IMR-90 (cell line): ENCODE measurements around the gene EIF5A. TPM values are rescaled to one million over a fixed set of nuclear protein-coding genes. Genes with fewer than 3 reads are reported as not detected.

Source experiments
- ATAC-seq: fragments of 200-7000 bp; cut with Tn5 transposase; 2 replicates; pipeline ENCODE4 v1.9.1; 2020; ENCODE audit warnings: low read depth, mild to moderate bottlenecking, moderate library complexity
- BruUV-seq: library from RNA; stranded (reverse); fragments of 400-500 nt; replicated peaks from 2 replicates; lab custom pipeline; 2021; lab: Mats Ljungman, UMichigan
- CTCF ChIA-PET: fragments of 300-600 bp; formaldehyde crosslinking; extraction: SDS; loops from one replicate; lab custom pipeline; 2021; ENCODE audit warnings: antibody characterized with exemption; lab: Yijun Ruan, JAX
- POLR2A ChIA-PET: fragments of 300-600 bp; sonication (Branson Sonifier 250); formaldehyde crosslinking; loops from one replicate; lab custom pipeline; 2022; ENCODE audit warnings: antibody characterized with exemption; ENCODE audit not compliant: unreplicated experiment; lab: Charles Lee
- DNase-seq: peaks from one replicate; pipeline ENCODE4 v3.0.0; 2013
- H2AFZ ChIP-seq: replicated peaks from 2 replicates; pipeline ENCODE3; 2013; ENCODE audit warnings: low read length, mild to moderate bottlenecking; ENCODE audit not compliant: poor library complexity
- H2AK5ac ChIP-seq: 2 replicates; pipeline ENCODE4 v1.6.1; 2013; ENCODE audit warnings: low read depth, low read length, inconsistent platforms
- H2AK9ac ChIP-seq: replicated peaks from 2 replicates; pipeline ENCODE3; 2013; ENCODE audit warnings: mild to moderate bottlenecking, low read depth, low read length, moderate library complexity; ENCODE audit not compliant: poor library complexity
- H2BK120ac ChIP-seq: 2 replicates; pipeline ENCODE4 v1.6.1; 2013; ENCODE audit warnings: low read depth, low read length, inconsistent platforms
- H2BK15ac ChIP-seq: 3 replicates; pipeline ENCODE4 v1.6.1; 2013; ENCODE audit warnings: low read depth, low read length, inconsistent platforms
- H2BK20ac ChIP-seq: 2 replicates; pipeline ENCODE4 v1.6.1; 2013; ENCODE audit warnings: low read depth, mild to moderate bottlenecking, inconsistent platforms, low read length, moderate library complexity
- H2BK5ac ChIP-seq: 2 replicates; pipeline ENCODE4 v1.6.1; 2013; ENCODE audit warnings: mild to moderate bottlenecking, low read depth, low read length, inconsistent platforms; ENCODE audit not compliant: poor library complexity, severe bottlenecking
- H3K14ac ChIP-seq: replicated peaks from 2 replicates; pipeline ENCODE4 v1.6.1; 2013; ENCODE audit warnings: low read depth, low read length, inconsistent platforms
- H3K18ac ChIP-seq: 2 replicates; pipeline ENCODE4 v1.6.1; 2013; ENCODE audit warnings: low read depth, low read length, control low read depth
- H3K23ac ChIP-seq: 2 replicates; pipeline ENCODE4 v1.6.1; 2013; ENCODE audit warnings: low read depth, low read length, inconsistent platforms
- H3K27ac ChIP-seq: 2 replicates; pipeline ENCODE4 v1.5.1; 2013; ENCODE audit warnings: mild to moderate bottlenecking, control low read depth, low read length; ENCODE audit not compliant: insufficient read depth
- H3K27me3 ChIP-seq: 2 replicates; pipeline ENCODE4 v1.6.1; 2013; ENCODE audit warnings: low read length; ENCODE audit not compliant: control insufficient read depth, insufficient read depth
- H3K36me3 ChIP-seq: 2 replicates; pipeline ENCODE4 v1.6.1; 2013; ENCODE audit warnings: low read length, mixed read lengths; ENCODE audit not compliant: control insufficient read depth, insufficient read depth
- H3K4ac ChIP-seq: 2 replicates; pipeline ENCODE4 v1.6.1; 2013; ENCODE audit warnings: low read depth, low read length, inconsistent platforms
- H3K4me1 ChIP-seq: 2 replicates; pipeline ENCODE4 v1.6.1; 2013; ENCODE audit warnings: low read length, mixed read lengths; ENCODE audit not compliant: control insufficient read depth, insufficient read depth
- H3K4me2 ChIP-seq: 2 replicates; pipeline ENCODE4 v1.6.1; 2013; ENCODE audit warnings: low read depth, mild to moderate bottlenecking, control low read depth, low read length, moderate library complexity
- H3K4me3 ChIP-seq: 2 replicates; pipeline ENCODE4 v1.5.1; 2013; ENCODE audit warnings: low read depth, mild to moderate bottlenecking, control low read depth, low read length, moderate library complexity; ENCODE audit not compliant: insufficient read depth
- H3K56ac ChIP-seq: 2 replicates; pipeline ENCODE4 v1.6.1; 2013; ENCODE audit warnings: low read length, inconsistent platforms; ENCODE audit not compliant: insufficient read depth; ENCODE audit errors: extremely low read depth
- H3K79me1 ChIP-seq, 2 experiments: 2 replicates each; pipeline ENCODE4 v1.6.1; 2013; ENCODE audit warnings: low read length in 2 of 2, inconsistent platforms in 1 of 2, low read depth in 1 of 2
- H3K9ac ChIP-seq: 2 replicates; pipeline ENCODE4 v1.6.1; 2013; ENCODE audit warnings: low read depth, low read length, control low read depth
- H3K9me1 ChIP-seq: 2 replicates; pipeline ENCODE4 v1.6.1; 2013; ENCODE audit warnings: low read length, inconsistent platforms; ENCODE audit not compliant: insufficient read depth
- H3K9me3 ChIP-seq: 2 replicates; pipeline ENCODE4 v1.6.1; 2013; ENCODE audit warnings: low read length; ENCODE audit not compliant: control insufficient read depth, insufficient read depth
- H4K20me1 ChIP-seq: 2 replicates; pipeline ENCODE4 v1.6.1; 2013; ENCODE audit warnings: low read length, inconsistent platforms; ENCODE audit not compliant: insufficient read depth
- H4K5ac ChIP-seq: 2 replicates; pipeline ENCODE4 v1.6.1; 2013; ENCODE audit warnings: mild to moderate bottlenecking, low read depth, low read length, control low read depth
- H4K8ac ChIP-seq, 2 experiments: 2 replicates each; pipeline ENCODE4 v1.6.1; 2013; ENCODE audit warnings: low read depth in 2 of 2, low read length in 2 of 2, control low read depth in 1 of 2, inconsistent platforms in 1 of 2
- H4K91ac ChIP-seq: 2 replicates; pipeline ENCODE4 v1.6.1; 2013; ENCODE audit warnings: low read depth, low read length, inconsistent platforms; ENCODE audit not compliant: insufficient read depth
- CTCF ChIP-seq: conservative IDR thresholded peaks from 2 replicates; pipeline ENCODE4 v1.5.1; 2012; ENCODE audit warnings: mild to moderate bottlenecking, low read depth, low read length, improper control_type of control experiment
- FOS ChIP-seq: fragments of 150-350 bp; IDR thresholded peaks from 2 replicates; pipeline ENCODE4 v1.6.1; 2016; ENCODE audit warnings: low read depth, low read length
- SMC3 ChIP-seq: fragments of 150-350 bp; IDR thresholded peaks from 2 replicates; pipeline ENCODE4 v1.6.1; 2016; ENCODE audit warnings: low read depth, mild to moderate bottlenecking, antibody characterized with exemption, low read length, moderate library complexity
- WGBS, 2 experiments: methylation state at CpG; one replicate each; pipeline versions ENCODE4 v1.1.5 to v1.1.7; 2013; ENCODE audit warnings: missing lambda C conversion rate in 2 of 2; ENCODE audit not compliant: insufficient read length in 1 of 2; ENCODE audit errors: extremely low coverage in 2 of 2; 5-methylcytosine and 5-hydroxymethylcytosine counted together
- dilution Hi-C: fragments of 300-500 bp; cut with HindIII; formaldehyde crosslinking; loops from one replicate; pipeline ENCODE4 v1.14.3; 2018; ENCODE audit warnings: low sequenced_read_pairs; ENCODE audit not compliant: unreplicated experiment
- in situ Hi-C: fragments of 300-500 bp; cut with MboI; formaldehyde crosslinking; loops from 3 replicates; pipeline ENCODE4 v1.14.3; 2019; ENCODE audit warnings: low sequenced_read_pairs, inconsistent platforms, mixed read lengths
- intact Hi-C: fragments of 100-400 bp; cut with micrococcal nuclease; formaldehyde crosslinking; loops from 2 replicates; pipeline ENCODE4 v1.10.0; 2022
- polyA plus RNA-seq, 3 experiments: library from polyadenylated mRNA; depleted of rRNA; stranded (reverse); fragments of >200 nt; gene quantifications; 2 replicates each; pipeline ENCODE4 v1.2.3, GENCODE V29; 2012; ENCODE audit warnings: low replicate concordance in 1 of 3
- total RNA-seq: library from RNA; depleted of rRNA; stranded (reverse); fragments of >200 nt; gene quantifications from 2 replicates; pipeline ENCODE4 v1.2.3, GENCODE V29; 2012

EIF5A gene
- total and polyA plus RNA-seq, 2 of the 4 experiments (the other 2 are of a cell fraction), result 782 to 883 TPM

DNA sequence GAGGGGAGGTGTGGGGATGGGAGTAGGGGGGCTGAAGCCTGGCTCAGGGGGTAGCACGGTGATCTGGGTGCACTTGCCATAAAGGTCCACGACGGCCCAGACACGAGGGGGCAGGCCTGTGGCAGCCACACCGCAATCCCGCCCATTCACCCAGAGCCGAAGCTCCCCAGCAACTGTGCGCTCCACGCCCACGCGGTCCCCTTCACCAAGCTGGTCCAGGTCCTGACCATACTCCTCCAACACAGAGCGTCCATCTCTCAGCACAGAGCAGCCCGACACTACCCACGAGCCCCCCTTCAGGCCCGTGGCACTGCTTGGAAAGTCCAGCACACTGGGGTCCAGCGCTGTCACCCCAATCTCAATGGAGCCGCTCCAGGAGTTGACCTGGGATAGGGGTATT is 20.1 kb downstream of the EIF5A start:
- peaks cover 6% of the 10 kb centered on the region; the same call in 1 of the 2 replicates for H3K9me1 ChIP-seq
- no peak overlapping the region for H3K56ac ChIP-seq
- H3K9ac ChIP-seq, result no peak overlapping the region
- TF ChIP-seq CTCF (no peak), SMC3 (no peak), FOS (no peak)
- H3K27me3 ChIP-seq, result no peaks in the 10 kb centered on the region
- H2BK20ac ChIP-seq, result no peak overlapping the region
- peaks cover 10 to 29% of the 10 kb centered on the region in 2 experiments; a peak in 3 of 4 replicates for H3K79me1 ChIP-seq
- ChIA-PET CTCF (no interaction called here), POLR2A (no interaction called here)
- H3K14ac ChIP-seq, result no peak overlapping the region
- no peak overlapping the region for H3K23ac ChIP-seq
- H2BK15ac ChIP-seq, result no peak overlapping the region
- in situ Hi-C loops, result no loop called here
- H2BK5ac ChIP-seq, result no peak overlapping the region
- H4K20me1 ChIP-seq, result peaks cover 7% of the 10 kb centered on the region
- peaks cover 5% of the 10 kb centered on the region; the same call in 1 of the 2 replicates for H3K4me1 ChIP-seq
- no peak overlapping the region for H3K18ac ChIP-seq
- H3K4me2 ChIP-seq, result no peak overlapping the region
- H3K27ac ChIP-seq, result no peak overlapping the region
- H4K8ac ChIP-seq, result no peak overlapping the region
- BruUV-seq, result no TSS peak
- no peak overlapping the region for H2AK9ac ChIP-seq
- no peak for DNase-seq
- no peak overlapping the region for H3K4me3 ChIP-seq
- no peak overlapping the region for H4K91ac ChIP-seq
- intact Hi-C loops, result loop anchor here (10.0 kb wide), 1 partner anchor 237 kb away; the partner anchor contains the start of gene SENP3
- H4K5ac ChIP-seq, result no peak overlapping the region
- no peak overlapping the region for H3K4ac ChIP-seq
- no peak overlapping the region for H2BK120ac ChIP-seq
- no peak overlapping the region for H2AK5ac ChIP-seq
- no peak for ATAC-seq
- peaks cover 32% of the 10 kb centered on the region for H3K36me3 ChIP-seq
- whole genome bisulfite sequencing, 2 experiments, result 92% methylated on average over 6 of the region's 17 CpGs; no CpG with 5 or more reads in 1 of the 2 experiments
- H3K9me3 ChIP-seq, result no peaks in the 10 kb centered on the region
- H2AFZ ChIP-seq, result no peak overlapping the region
- dilution Hi-C loops, result no loop called here
